B cell (primary cell): ENCODE data around the gene PGAP3.

Source experiments
- CTCF ChIP-seq: fragments of 200-600 bp; IDR thresholded peaks from one replicate; pipeline ENCODE4 v1.8.0; 2022; ENCODE audit warnings: antibody characterized with exemption, mild to moderate bottlenecking
- EZH2 ChIP-seq: IDR thresholded peaks from 2 replicates; pipeline ENCODE4 v1.6.1; 2012; ENCODE audit warnings: borderline replicate concordance, low read depth, mild to moderate bottlenecking, moderate library complexity, low read length; ENCODE audit not compliant: insufficient read depth, poor library complexity, severe bottlenecking

GRCh38 chr17:39711851-39712250 is 24.0 kb upstream of the PGAP3 start:
- TF ChIP-seq CTCF = no peak
- TF ChIP-seq EZH2 = no peak
